Dermis blood vessel endothelial cell (primary cell): Measurements from ENCODE around the gene BRAP. TPM values are rescaled to one million over a fixed set of nuclear protein-coding genes. Genes with fewer than 3 reads are reported as not detected.
"Not testable (repeated sequence)": the region's sequence is repeated elsewhere in the genome, so short reads cannot be mapped to it uniquely, and the experiment has no call there.

ENCODE experiments used
- DNase-seq: peaks from one replicate; pipeline ENCODE4 v3.0.0; 2010
- total RNA-seq: library from RNA; depleted of rRNA; stranded (reverse); fragments of >200 nt; gene quantifications from 2 replicates; pipeline ENCODE4 v1.2.3, GENCODE V29; 2014

BRAP gene
- total RNA-seq, 1 donor from 2014 or later, result 20.6 TPM

GRCh38 chr12:111605911-111606766 lies 79.6 kb downstream of the BRAP start:
- DNase-seq, result no peak

- DNase-seq, result not testable (repeated sequence)
Measured at GRCh38 chr12:111602857-111603256, 82.9 kb downstream of the BRAP start.

- DNase-seq, result no peak
Measured at GRCh38 chr12:111602348-111602747, 83.4 kb downstream of the BRAP start.

GRCh38 chr12:111600986-111601385 lies 84.8 kb downstream of the BRAP start:
- not testable (repeated sequence) for DNase-seq

- no peak for DNase-seq
Measured at GRCh38 chr12:111600205-111600642, 85.5 kb downstream of the BRAP start.

GRCh38 chr12:111599453-111600204 lies 86.1 kb downstream of the BRAP start:
- DNase-seq, result peak; percentile 94

GRCh38 chr12:111598637-111599452 lies 86.9 kb downstream of the BRAP start, which contains the start of gene ATXN2:
TSS of gene ATXN2 (minus strand) at chr12:111599315. CDS start at chr12:111599034, 281 bp downstream.
- DNase-seq, result peak; percentile 68

GRCh38 chr12:111597831-111598636 lies 87.7 kb downstream of the BRAP start:
- DNase-seq, result peak; percentile 47

- DNase-seq, result peak; percentile 85
Measured at GRCh38 chr12:111596985-111597830, 88.5 kb downstream of the BRAP start.

GRCh38 chr12:111595341-111595835 lies 90.4 kb downstream of the BRAP start:
- not testable (repeated sequence) for DNase-seq

Other genes with a start within 250 kb of the BRAP start
- gene ATXN2, start 86.6 kb downstream of the BRAP start, total RNA-seq, result 32.0 and 37.3 TPM in 2 replicates
- 8.0 and 8.7 TPM in 2 replicates for gene ACAD10, start 97 bp upstream of the BRAP start, total RNA-seq
- gene ALDH2, start 81.0 kb upstream of the BRAP start, total RNA-seq, result 68.6 and 76.6 TPM in 2 replicates
- 31.1 and 37.6 TPM in 2 replicates for gene MAPKAPK5, start 156.3 kb upstream of the BRAP start, total RNA-seq